ENCODE results near the gene GMPPB. TPM values are rescaled to one million over a fixed set of nuclear protein-coding genes. Genes with fewer than 3 reads are reported as not detected.

Gene GMPPB
- 45.9 and 48.0 TPM in 2 replicates for total RNA-seq

DNA sequence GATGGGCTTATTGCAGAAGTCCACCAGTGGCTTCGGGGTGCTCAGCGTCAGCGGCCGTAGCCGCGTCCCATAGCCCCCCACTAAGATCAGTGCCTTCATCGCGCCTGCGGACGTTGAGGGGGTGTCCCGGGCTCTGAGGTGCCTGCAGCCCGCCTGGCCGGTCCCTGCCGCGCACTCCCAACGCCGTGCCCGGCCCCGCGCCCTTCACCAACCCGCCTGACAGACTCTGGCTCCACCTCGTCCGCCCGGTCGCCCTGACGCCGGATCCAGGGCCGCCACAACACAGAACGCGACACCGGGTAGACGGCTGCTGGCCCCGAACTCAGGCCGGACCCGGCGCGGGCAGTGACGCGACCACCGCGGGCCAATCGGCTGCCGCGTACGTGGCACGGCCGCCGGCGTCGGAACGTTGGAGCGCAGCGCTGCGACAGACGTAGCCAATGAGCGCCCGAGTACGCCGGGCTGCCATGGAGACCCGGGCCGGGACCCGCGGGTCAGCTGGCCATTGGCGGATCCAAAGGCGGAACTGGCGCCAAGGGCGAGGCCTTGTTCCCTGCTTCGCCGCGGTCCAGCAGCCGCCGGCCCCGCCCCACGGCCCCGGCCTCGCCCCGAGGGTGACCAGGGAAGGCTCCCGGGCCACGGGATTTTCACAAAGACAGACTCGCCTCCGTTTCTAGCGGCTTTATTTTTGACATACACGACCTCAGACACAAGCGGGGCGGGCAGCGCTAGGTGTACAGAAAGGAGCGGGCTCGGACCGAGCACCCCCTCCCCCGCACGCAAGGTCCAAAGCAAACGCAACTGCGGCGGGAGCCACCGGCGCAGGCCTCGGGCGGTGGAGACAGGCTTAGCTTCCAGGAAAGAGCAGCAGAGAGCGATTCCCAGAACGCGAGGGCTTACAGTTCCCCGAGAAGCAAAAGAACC, at the start of gene GMPPB:
TSS of gene GMPPB (minus strand) at position 324 of the 924 bp plus-strand sequence. CDS start at position 99, 225 bp downstream.
- peak within 1 kb of the TSS; percentile 94 for H3K27ac Mint-ChIP-seq
- DNase-seq (ENCODE audit: low spot score): peak; percentile 94
- H3K27me3 Mint-ChIP-seq (ENCODE audit: low read depth): no peaks in the 10 kb centered on the region
- intact Hi-C loops (cut with micrococcal nuclease): no loop called here
- H3K4me3 Mint-ChIP-seq (ENCODE audit: low read depth): peak within 1 kb of the TSS; percentile 93
- H3K36me3 Mint-ChIP-seq (ENCODE audit: low read depth): peaks cover 38% of the 10 kb centered on the region
- peaks cover 18% of the 10 kb centered on the region for H3K4me1 Mint-ChIP-seq (ENCODE audit: low read depth)
- no peaks in the 10 kb centered on the region for H3K9me3 Mint-ChIP-seq

DNA sequence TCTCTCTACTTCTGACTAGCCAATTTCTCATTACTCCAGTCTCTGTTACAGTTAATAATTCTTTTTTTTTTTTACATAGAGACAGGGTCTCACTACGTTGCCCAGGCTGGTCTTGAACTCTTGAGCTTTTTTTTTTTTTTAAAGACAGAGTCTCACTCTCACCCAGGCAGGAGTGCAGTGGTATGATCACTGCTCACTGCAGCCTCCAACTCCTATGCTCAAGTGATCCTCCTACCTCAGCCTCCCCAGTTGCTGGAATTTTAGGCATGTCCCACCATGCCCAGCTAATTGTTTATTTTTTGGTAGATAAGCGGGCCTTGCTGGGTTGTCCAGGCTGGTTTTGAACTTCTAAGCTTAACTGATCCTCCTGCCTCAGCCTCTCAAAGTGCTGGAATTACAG, 49.0 kb upstream of the GMPPB start:
- intact Hi-C loops (cut with micrococcal nuclease): no loop called here
- no peak for DNase-seq (ENCODE audit: low spot score)
- Mint-ChIP-seq H3K9me3 (no peaks in the 10 kb centered on the region), H3K27me3 (ENCODE audit: low read depth) (no peaks in the 10 kb centered on the region), H3K4me1 (ENCODE audit: low read depth) (peaks cover 8% of the 10 kb centered on the region), H3K27ac (no peak overlapping the region), H3K4me3 (ENCODE audit: low read depth) (no peak overlapping the region), H3K36me3 (ENCODE audit: low read depth) (peaks cover 13% of the 10 kb centered on the region)

DNA sequence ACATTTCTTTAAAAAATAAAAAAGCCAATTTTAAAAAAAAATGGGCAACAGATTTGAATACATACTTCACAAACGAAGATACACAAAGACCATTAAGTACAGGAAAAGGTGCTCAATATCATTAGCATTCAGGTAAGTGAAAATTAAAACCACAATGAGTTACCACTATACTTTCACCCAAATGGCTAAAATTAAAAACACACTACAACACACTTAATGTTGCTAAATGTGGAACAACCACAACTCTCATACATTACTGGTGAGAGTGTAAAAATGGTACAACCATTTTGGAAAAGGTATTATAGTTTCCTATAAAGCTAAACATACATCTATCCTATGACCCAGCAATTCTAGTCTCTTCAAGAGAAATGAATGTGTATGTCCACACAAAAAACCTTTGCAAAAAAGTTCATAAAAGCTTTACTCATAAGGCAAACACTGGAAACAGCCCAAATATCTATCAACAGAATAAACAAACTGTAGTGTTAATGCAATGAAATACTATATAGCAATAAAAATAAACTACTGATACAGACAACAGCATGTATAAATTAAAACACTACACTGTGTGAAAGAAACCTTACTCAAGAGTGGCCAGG, 47.7 kb upstream of the GMPPB start:
- no peak for DNase-seq (ENCODE audit: low spot score)
- Mint-ChIP-seq H3K4me3 (ENCODE audit: low read depth) (no peak overlapping the region), H3K27ac (no peak overlapping the region), H3K27me3 (ENCODE audit: low read depth) (no peaks in the 10 kb centered on the region), H3K4me1 (ENCODE audit: low read depth) (peaks cover 8% of the 10 kb centered on the region), H3K9me3 (no peaks in the 10 kb centered on the region), H3K36me3 (ENCODE audit: low read depth) (peaks cover 13% of the 10 kb centered on the region)
- intact Hi-C loops (cut with micrococcal nuclease): no loop called here

DNA sequence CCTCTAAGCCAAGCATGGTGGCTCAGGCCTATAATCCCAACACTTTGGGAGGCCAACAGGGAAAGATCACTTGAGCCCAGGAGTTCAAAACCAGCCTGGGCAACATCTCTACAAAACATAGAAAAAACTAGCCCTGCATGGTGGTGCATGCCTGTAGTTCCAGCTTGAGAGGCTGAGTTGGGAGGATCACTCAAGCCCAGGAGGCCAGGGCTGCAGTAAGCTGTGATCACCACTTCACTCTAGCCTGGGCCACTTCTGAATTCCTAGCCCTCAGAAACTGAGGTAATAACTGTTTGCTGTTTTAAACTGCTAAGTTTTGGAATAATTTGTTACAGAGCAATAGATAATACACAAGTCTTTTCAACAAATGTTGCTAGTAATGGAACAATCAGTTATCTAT, 46.2 kb upstream of the GMPPB start:
- no peak overlapping the region for H3K4me3 Mint-ChIP-seq (ENCODE audit: low read depth)
- intact Hi-C loops (cut with micrococcal nuclease): no loop called here
- H3K4me1 Mint-ChIP-seq (ENCODE audit: low read depth): peaks cover 9% of the 10 kb centered on the region
- DNase-seq (ENCODE audit: low spot score): no peak
- H3K27ac Mint-ChIP-seq: no peak overlapping the region
- H3K9me3 Mint-ChIP-seq: no peaks in the 10 kb centered on the region
- H3K36me3 Mint-ChIP-seq (ENCODE audit: low read depth): peaks cover 15% of the 10 kb centered on the region
- no peaks in the 10 kb centered on the region for H3K27me3 Mint-ChIP-seq (ENCODE audit: low read depth)

GRCh38 chr3:49769286-49769915, 45.6 kb upstream of the GMPPB start:
- Mint-ChIP-seq H3K4me1 (ENCODE audit: low read depth) (peaks cover 13% of the 10 kb centered on the region), H3K27me3 (ENCODE audit: low read depth) (no peaks in the 10 kb centered on the region), H3K27ac (no peak overlapping the region), H3K4me3 (ENCODE audit: low read depth) (no peak overlapping the region), H3K36me3 (ENCODE audit: low read depth) (peaks cover 20% of the 10 kb centered on the region), H3K9me3 (no peaks in the 10 kb centered on the region)
- DNase-seq (ENCODE audit: low spot score): no peak
- intact Hi-C loops (cut with micrococcal nuclease): no loop called here

DNA sequence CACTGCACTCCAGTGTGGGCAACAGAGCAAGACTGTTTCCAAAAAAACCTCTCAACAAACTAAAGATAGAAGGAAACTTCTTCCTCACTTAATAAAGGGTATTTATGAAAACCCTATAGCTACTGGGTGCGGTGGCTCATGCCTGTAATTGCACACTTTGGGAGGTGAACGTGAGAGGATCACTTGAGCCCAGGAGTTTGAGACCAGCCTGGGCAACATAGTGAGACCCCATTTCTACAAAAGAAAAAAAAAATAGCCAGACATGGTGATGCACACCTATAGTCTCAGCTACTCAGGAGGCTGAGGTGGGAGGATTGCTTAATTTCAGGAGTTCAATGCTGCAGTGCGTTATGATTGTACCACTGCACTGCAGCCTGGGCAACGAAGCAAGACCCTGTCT, 40.2 kb upstream of the GMPPB start:
- H3K4me3 Mint-ChIP-seq (ENCODE audit: low read depth): no peak overlapping the region
- peaks cover 8% of the 10 kb centered on the region for H3K36me3 Mint-ChIP-seq (ENCODE audit: low read depth)
- H3K27me3 Mint-ChIP-seq (ENCODE audit: low read depth): no peaks in the 10 kb centered on the region
- no peak for DNase-seq (ENCODE audit: low spot score)
- intact Hi-C loops (cut with micrococcal nuclease): no loop called here
- H3K27ac Mint-ChIP-seq: no peak overlapping the region
- no peaks in the 10 kb centered on the region for H3K9me3 Mint-ChIP-seq
- H3K4me1 Mint-ChIP-seq (ENCODE audit: low read depth): peaks cover 5% of the 10 kb centered on the region

GRCh38 chr3:49761661-49762060, 37.9 kb upstream of the GMPPB start:
- Mint-ChIP-seq H3K9me3 (no peaks in the 10 kb centered on the region), H3K4me3 (ENCODE audit: low read depth) (no peak overlapping the region), H3K27ac (no peak overlapping the region), H3K27me3 (ENCODE audit: low read depth) (no peaks in the 10 kb centered on the region), H3K4me1 (ENCODE audit: low read depth) (peaks cover 5% of the 10 kb centered on the region), H3K36me3 (ENCODE audit: low read depth) (peaks cover 7% of the 10 kb centered on the region)
- DNase-seq (ENCODE audit: low spot score): no peak
- intact Hi-C loops (cut with micrococcal nuclease): no loop called here

DNA sequence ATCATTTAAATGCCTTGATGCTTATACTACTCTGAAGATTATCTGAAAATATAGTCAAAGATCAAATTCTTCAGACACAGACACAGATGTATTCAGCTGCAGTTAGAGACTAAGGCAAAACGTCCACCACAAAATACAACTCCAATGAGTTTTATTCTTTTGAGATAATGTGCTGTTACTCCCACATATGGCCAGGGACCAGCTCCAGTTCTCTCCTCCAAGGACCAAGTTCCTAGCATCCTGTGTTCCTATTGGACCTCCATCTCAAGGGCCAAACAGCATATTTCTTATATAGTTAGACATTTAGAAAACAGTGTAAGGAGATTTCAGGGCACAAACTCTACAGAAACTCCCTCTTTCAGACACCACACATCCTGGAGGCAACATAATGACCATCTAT, 35.5 kb upstream of the GMPPB start:
- peaks cover 5% of the 10 kb centered on the region for H3K36me3 Mint-ChIP-seq (ENCODE audit: low read depth)
- intact Hi-C loops (cut with micrococcal nuclease): no loop called here
- no peak overlapping the region for H3K4me3 Mint-ChIP-seq (ENCODE audit: low read depth)
- H3K27ac Mint-ChIP-seq: no peak overlapping the region
- no peaks in the 10 kb centered on the region for H3K4me1 Mint-ChIP-seq (ENCODE audit: low read depth)
- DNase-seq (ENCODE audit: low spot score): no peak
- no peaks in the 10 kb centered on the region for H3K27me3 Mint-ChIP-seq (ENCODE audit: low read depth)
- H3K9me3 Mint-ChIP-seq: no peaks in the 10 kb centered on the region

DNA sequence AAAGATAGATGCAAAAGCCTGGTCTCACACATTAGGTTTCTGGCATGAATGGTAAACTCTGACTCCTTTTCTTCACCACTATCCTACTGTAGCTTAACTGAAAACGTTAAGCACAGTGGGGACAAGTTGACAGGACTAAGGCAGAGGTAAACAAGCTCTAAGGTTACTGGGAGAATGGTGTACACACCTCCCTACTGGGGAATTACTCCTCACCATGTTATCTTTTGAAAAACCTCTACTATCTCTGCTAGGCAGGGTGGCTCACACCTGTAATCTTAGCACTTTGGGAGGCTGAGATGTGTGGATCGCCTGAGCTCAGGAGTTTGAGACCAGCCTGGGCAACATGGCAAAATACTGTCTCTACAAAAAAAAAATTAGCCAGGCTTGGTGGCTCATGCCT, 33.4 kb upstream of the GMPPB start:
- Mint-ChIP-seq H3K36me3 (ENCODE audit: low read depth) (peaks cover 9% of the 10 kb centered on the region), H3K27me3 (ENCODE audit: low read depth) (no peaks in the 10 kb centered on the region), H3K9me3 (no peaks in the 10 kb centered on the region), H3K27ac (no peak overlapping the region), H3K4me3 (ENCODE audit: low read depth) (no peak overlapping the region), H3K4me1 (ENCODE audit: low read depth) (no peaks in the 10 kb centered on the region)
- intact Hi-C loops (cut with micrococcal nuclease): no loop called here
- no peak for DNase-seq (ENCODE audit: low spot score)

- Mint-ChIP-seq H3K4me1 (ENCODE audit: low read depth) (no peaks in the 10 kb centered on the region), H3K9me3 (no peaks in the 10 kb centered on the region), H3K4me3 (ENCODE audit: low read depth) (no peak overlapping the region), H3K27ac (no peak overlapping the region), H3K36me3 (ENCODE audit: low read depth) (peaks cover 9% of the 10 kb centered on the region), H3K27me3 (ENCODE audit: low read depth) (no peaks in the 10 kb centered on the region)
- intact Hi-C loops (cut with micrococcal nuclease): no loop called here
- no peak for DNase-seq (ENCODE audit: low spot score)
Measured at GRCh38 chr3:49756036-49756435, 32.3 kb upstream of the GMPPB start.

- H3K4me1 Mint-ChIP-seq (ENCODE audit: low read depth): no peaks in the 10 kb centered on the region
- no peaks in the 10 kb centered on the region for H3K9me3 Mint-ChIP-seq
- peaks cover 12% of the 10 kb centered on the region for H3K36me3 Mint-ChIP-seq (ENCODE audit: low read depth)
- intact Hi-C loops (cut with micrococcal nuclease): no loop called here
- DNase-seq (ENCODE audit: low spot score): no peak
- no peaks in the 10 kb centered on the region for H3K27me3 Mint-ChIP-seq (ENCODE audit: low read depth)
- H3K27ac Mint-ChIP-seq: no peak overlapping the region
- no peak overlapping the region for H3K4me3 Mint-ChIP-seq (ENCODE audit: low read depth)
Measured at GRCh38 chr3:49754536-49754935, 30.8 kb upstream of the GMPPB start.

DNA sequence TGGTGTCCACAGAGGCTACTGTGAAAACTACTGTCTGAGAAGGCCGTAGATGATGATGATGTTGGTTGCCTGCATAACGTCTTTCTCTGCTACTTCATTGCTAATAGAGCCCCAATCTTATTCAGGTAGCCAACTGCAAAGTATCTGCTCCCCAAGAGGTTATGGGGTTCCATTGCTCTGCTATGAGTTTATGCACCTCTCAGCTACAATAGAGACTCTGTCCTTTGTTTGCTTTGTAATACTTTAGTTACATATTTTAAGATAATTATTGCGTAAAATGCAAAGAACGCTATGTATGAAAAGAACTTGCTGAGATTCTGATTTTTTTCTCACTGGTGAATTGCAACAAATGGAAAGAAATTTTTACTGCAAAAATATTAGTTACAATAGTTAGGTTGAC, 27.8 kb upstream of the GMPPB start:
- no peaks in the 10 kb centered on the region for H3K4me1 Mint-ChIP-seq (ENCODE audit: low read depth)

GRCh38 chr3:49750056-49750455, 26.3 kb upstream of the GMPPB start:
- H3K9me3 Mint-ChIP-seq: no peaks in the 10 kb centered on the region
- no peak overlapping the region for H3K4me3 Mint-ChIP-seq (ENCODE audit: low read depth)
- peaks cover under 1% of the 10 kb centered on the region for H3K4me1 Mint-ChIP-seq (ENCODE audit: low read depth)
- DNase-seq (ENCODE audit: low spot score): no peak
- H3K27ac Mint-ChIP-seq: no peak overlapping the region
- intact Hi-C loops (cut with micrococcal nuclease): no loop called here
- H3K36me3 Mint-ChIP-seq (ENCODE audit: low read depth): peaks cover 16% of the 10 kb centered on the region
- H3K27me3 Mint-ChIP-seq (ENCODE audit: low read depth): no peaks in the 10 kb centered on the region

More for the DNA sequence above, 27.8 kb upstream of the GMPPB start:
- no peak for DNase-seq (ENCODE audit: low spot score)
- Mint-ChIP-seq H3K27me3 (ENCODE audit: low read depth) (no peaks in the 10 kb centered on the region), H3K27ac (no peak overlapping the region), H3K9me3 (no peaks in the 10 kb centered on the region), H3K36me3 (ENCODE audit: low read depth) (peaks cover 20% of the 10 kb centered on the region), H3K4me3 (ENCODE audit: low read depth) (no peak overlapping the region)
- intact Hi-C loops (cut with micrococcal nuclease): no loop called here
